Hepatocyte (in vitro differentiated cells): ENCODE data around the gene TMEM255B. TPM values are rescaled to one million over a fixed set of nuclear protein-coding genes. Genes with fewer than 3 reads are reported as not detected.

Experiments used
- DNase-seq: peaks from one replicate; pipeline ENCODE4 v3.0.0-alpha.2; 2016; ENCODE audit warnings: low spot score
- H2AFZ ChIP-seq: fragments of 200-600 bp; sonication (generic); 2 replicates; pipeline ENCODE4 v1.6.0; 2016; ENCODE audit warnings: antibody characterized with exemption, mild to moderate bottlenecking
- H3K27ac ChIP-seq: fragments of 200-600 bp; sonication (generic); 2 replicates; pipeline ENCODE4 v1.5.1; 2016; ENCODE audit warnings: mild to moderate bottlenecking
- H3K27me3 ChIP-seq: fragments of 200-600 bp; sonication (generic); 2 replicates; pipeline ENCODE4 v1.6.1; 2016
- H3K36me3 ChIP-seq: fragments of 200-600 bp; sonication (generic); replicated peaks from 2 replicates; pipeline ENCODE4 v1.5.1; 2016; ENCODE audit warnings: low read depth; ENCODE audit not compliant: insufficient read depth
- H3K4me1 ChIP-seq: fragments of 200-600 bp; sonication (generic); 2 replicates; pipeline ENCODE4 v1.5.1; 2016; ENCODE audit warnings: mild to moderate bottlenecking, moderate library complexity; ENCODE audit not compliant: insufficient read depth
- H3K4me2 ChIP-seq: fragments of 200-600 bp; sonication (generic); 2 replicates; pipeline ENCODE4 v1.6.0; 2016
- H3K4me3 ChIP-seq: fragments of 200-600 bp; sonication (generic); 2 replicates; pipeline ENCODE4 v1.5.1; 2016; ENCODE audit warnings: mild to moderate bottlenecking
- H3K79me2 ChIP-seq: fragments of 200-600 bp; sonication (generic); 2 replicates; pipeline ENCODE4 v1.6.0; 2017; ENCODE audit warnings: mild to moderate bottlenecking
- H3K9me2 ChIP-seq: fragments of 200-600 bp; sonication (generic); replicated peaks from 2 replicates; pipeline ENCODE4 v1.6.0; 2017; ENCODE audit warnings: mild to moderate bottlenecking; ENCODE audit not compliant: insufficient read depth
- H3K9me3 ChIP-seq: fragments of 200-600 bp; sonication (generic); 2 replicates; pipeline ENCODE4 v1.5.1; 2016; ENCODE audit warnings: low read depth, mild to moderate bottlenecking
- H4K20me1 ChIP-seq: fragments of 200-600 bp; sonication (generic); 2 replicates; pipeline ENCODE4 v1.6.0; 2016; ENCODE audit warnings: mild to moderate bottlenecking; ENCODE audit not compliant: insufficient read depth, poor library complexity, severe bottlenecking
- EZH2 ChIP-seq: fragments of 200-600 bp; sonication (generic); IDR thresholded peaks from 2 replicates; pipeline ENCODE4 v1.6.1; 2016; ENCODE audit warnings: antibody characterized with exemption, mild to moderate bottlenecking, borderline replicate concordance
- EZH2phosphoT487 ChIP-seq: fragments of 200-600 bp; sonication (generic); IDR thresholded peaks from one replicate; pipeline ENCODE4 v1.6.1; 2018; ENCODE audit warnings: antibody characterized with exemption, mild to moderate bottlenecking, low read depth, moderate library complexity; ENCODE audit not compliant: unreplicated experiment, severe bottlenecking
- WGBS: methylation state at CpG from one replicate; pipeline ENCODE4 v1.1.6; 2016; ENCODE audit warnings: low lambda C conversion rate; ENCODE audit errors: missing lambda C conversion rate; 5-methylcytosine and 5-hydroxymethylcytosine counted together
- polyA plus RNA-seq: library from polyadenylated mRNA; unstranded; fragments of >200 nt; fragmentation: Nextera tagmentation; extraction: Ambion mirVana; gene quantifications from 2 replicates; pipeline ENCODE4 v1.2.1, GENCODE V29; 2016
- total RNA-seq: library from RNA; depleted of rRNA; stranded (reverse); fragments of >200 nt; gene quantifications from 2 replicates; pipeline ENCODE4 v1.2.3, GENCODE V29; 2014
- TF ChIP-seq, protein P1 (sequence below): fragments of 200-600 bp; sonication (generic); IDR thresholded peaks from 2 replicates; pipeline ENCODE4 v1.5.1; 2016; ENCODE audit warnings: antibody characterized with exemption, mild to moderate bottlenecking; ENCODE audit not compliant: poor library complexity

Gene TMEM255B
- total and polyA plus RNA-seq, 2 experiments from 2014 or later: 0.10 to 4.0 TPM

DNA sequence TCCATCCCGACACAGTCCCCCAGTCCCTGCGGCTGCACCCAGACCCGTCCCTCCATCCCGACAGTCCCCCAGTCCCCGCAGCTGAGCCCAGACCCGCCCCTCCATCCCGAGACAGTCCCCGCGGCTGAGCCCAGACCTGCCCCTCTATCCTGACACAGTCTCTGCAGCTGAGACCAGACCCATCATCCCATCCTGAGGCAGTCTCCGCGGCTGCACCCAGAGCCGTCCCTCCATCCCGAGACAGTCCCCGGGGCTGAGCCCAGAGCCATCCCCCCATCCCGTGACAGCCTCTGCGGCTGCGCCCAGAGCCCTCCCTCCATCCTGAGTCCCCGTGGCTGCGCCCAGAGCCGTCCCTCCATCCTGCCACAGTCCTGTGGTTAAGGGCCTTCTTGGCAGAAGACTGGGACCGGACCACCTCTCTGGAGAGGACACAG lies 28.8 kb upstream of the TMEM255B start:
- no peaks in the 10 kb centered on the region for H3K79me2 ChIP-seq
- DNase-seq: no peak
- H3K9me3 ChIP-seq: no peaks in the 10 kb centered on the region
- H3K27ac ChIP-seq: no peak overlapping the region
- H3K27me3 ChIP-seq: no peaks in the 10 kb centered on the region
- H4K20me1 ChIP-seq: no peaks in the 10 kb centered on the region
- no peak overlapping the region for H3K4me3 ChIP-seq
- H3K4me1 ChIP-seq: no peaks in the 10 kb centered on the region
- 94% methylated on average over 15 of the region's 21 CpGs for WGBS
- H3K4me2 ChIP-seq: no peak overlapping the region
- no peak overlapping the region for H2AFZ ChIP-seq
- no peaks in the 10 kb centered on the region for H3K36me3 ChIP-seq
- H3K9me2 ChIP-seq: no peaks in the 10 kb centered on the region
- TF ChIP-seq EZH2phosphoT487: no peak
- no peak for TF ChIP-seq EZH2
- TF ChIP-seq, protein P1, sequence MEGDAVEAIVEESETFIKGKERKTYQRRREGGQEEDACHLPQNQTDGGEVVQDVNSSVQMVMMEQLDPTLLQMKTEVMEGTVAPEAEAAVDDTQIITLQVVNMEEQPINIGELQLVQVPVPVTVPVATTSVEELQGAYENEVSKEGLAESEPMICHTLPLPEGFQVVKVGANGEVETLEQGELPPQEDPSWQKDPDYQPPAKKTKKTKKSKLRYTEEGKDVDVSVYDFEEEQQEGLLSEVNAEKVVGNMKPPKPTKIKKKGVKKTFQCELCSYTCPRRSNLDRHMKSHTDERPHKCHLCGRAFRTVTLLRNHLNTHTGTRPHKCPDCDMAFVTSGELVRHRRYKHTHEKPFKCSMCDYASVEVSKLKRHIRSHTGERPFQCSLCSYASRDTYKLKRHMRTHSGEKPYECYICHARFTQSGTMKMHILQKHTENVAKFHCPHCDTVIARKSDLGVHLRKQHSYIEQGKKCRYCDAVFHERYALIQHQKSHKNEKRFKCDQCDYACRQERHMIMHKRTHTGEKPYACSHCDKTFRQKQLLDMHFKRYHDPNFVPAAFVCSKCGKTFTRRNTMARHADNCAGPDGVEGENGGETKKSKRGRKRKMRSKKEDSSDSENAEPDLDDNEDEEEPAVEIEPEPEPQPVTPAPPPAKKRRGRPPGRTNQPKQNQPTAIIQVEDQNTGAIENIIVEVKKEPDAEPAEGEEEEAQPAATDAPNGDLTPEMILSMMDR: no peak

DNA sequence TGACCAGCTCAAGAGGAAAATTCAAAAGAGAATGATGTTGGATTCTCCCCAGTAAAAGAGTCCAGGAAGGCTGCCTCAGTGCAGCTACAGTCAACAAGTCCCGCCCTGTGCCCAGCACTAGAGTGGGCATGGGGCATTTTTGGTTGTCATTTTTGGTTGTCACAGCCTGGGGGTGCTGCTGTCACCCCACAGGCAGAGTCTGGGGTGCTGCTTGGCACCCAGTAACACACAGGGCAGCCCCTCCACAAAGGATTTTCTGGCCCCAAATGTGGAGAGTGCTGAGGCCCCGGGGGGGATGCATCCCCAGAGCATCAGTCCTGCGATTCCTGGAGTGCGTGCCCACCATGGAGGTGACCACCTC lies 28.2 kb upstream of the TMEM255B start:
- H3K4me3 ChIP-seq: no peak overlapping the region
- H2AFZ ChIP-seq: no peak overlapping the region
- TF ChIP-seq, protein P1: no peak
- TF ChIP-seq EZH2 (no peak), EZH2phosphoT487 (no peak)
- no peaks in the 10 kb centered on the region for H3K79me2 ChIP-seq
- WGBS: 90% methylated on average over 4 of the region's 4 CpGs
- H3K36me3 ChIP-seq: no peaks in the 10 kb centered on the region
- H4K20me1 ChIP-seq: no peaks in the 10 kb centered on the region
- H3K27ac ChIP-seq: no peak overlapping the region
- H3K27me3 ChIP-seq: no peaks in the 10 kb centered on the region
- no peaks in the 10 kb centered on the region for H3K4me1 ChIP-seq
- no peak for DNase-seq
- no peaks in the 10 kb centered on the region for H3K9me3 ChIP-seq
- no peaks in the 10 kb centered on the region for H3K9me2 ChIP-seq
- no peak overlapping the region for H3K4me2 ChIP-seq

DNA sequence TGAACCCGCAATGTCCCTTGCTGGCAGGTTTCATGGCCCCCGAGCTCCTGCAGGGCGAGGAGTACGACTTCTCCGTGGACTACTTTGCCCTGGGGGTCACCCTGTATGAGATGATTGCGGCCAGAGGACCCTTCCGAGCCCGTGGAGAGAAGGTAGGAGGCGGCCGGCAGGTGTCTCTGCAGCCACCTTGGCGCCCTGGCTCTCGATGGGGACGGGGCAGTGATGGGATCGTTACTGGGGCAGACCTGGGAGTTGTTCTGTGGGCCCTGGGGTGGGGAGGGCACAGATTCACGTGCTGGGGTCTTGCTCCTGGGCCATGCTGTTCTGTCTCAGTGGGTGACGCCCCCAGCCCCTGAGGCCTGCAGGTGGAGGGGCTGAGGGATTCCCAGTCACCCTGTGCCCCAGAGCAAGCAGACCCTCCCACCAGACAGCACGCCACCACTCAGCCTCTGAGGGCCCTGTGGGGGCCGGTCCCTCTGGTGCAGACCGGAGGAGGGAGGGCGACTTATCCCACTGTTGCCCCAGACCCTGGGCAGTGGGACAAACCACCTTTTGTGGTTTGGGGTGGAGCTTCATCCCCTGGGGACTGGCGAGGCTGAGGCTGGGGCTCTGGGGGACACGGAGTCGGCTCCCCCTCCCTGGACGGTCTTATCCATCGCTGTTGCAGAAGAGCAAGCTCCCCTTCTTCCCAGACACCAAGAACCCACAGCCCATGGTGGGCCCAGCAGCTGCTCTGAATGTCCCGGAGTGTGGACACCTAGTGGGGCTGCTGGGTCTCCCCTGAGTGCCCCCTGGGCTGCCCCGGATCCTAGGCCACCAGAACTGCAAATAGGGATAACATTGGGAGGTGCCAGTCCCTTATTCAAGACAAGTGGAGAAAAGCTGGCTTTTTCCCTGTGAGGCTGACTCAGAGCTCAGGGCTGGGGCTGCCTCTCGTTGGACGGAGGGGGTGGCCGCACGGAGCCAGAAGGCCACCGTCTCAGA lies 27.5 kb upstream of the TMEM255B start:
- Histone ChIP-seq H3K9me2 (no peaks in the 10 kb centered on the region), H3K9me3 (no peaks in the 10 kb centered on the region), H2AFZ (no peak overlapping the region), H3K36me3 (no peaks in the 10 kb centered on the region), H3K4me1 (peaks cover 4% of the 10 kb centered on the region), H3K79me2 (no peaks in the 10 kb centered on the region), H3K27me3 (no peaks in the 10 kb centered on the region), H3K27ac (no peak overlapping the region), H3K4me2 (no peak overlapping the region), H3K4me3 (no peak overlapping the region), H4K20me1 (no peaks in the 10 kb centered on the region)
- WGBS: 84% methylated on average over 32 of the region's 32 CpGs
- no peak for DNase-seq
- TF ChIP-seq EZH2 (no peak), EZH2phosphoT487 (no peak)
- TF ChIP-seq, protein P1: no peak
